HG03520 (cell line): ENCODE results near the gene CAPN8.

Experiments used
- ATAC-seq: cut with Tn5 transposase; IDR thresholded peaks from one replicate; pipeline ENCODE4 v1.9.1; 2021; ENCODE audit warnings: mild to moderate bottlenecking, moderate library complexity; ENCODE audit not compliant: unreplicated experiment

The CAPN8 gene

DNA sequence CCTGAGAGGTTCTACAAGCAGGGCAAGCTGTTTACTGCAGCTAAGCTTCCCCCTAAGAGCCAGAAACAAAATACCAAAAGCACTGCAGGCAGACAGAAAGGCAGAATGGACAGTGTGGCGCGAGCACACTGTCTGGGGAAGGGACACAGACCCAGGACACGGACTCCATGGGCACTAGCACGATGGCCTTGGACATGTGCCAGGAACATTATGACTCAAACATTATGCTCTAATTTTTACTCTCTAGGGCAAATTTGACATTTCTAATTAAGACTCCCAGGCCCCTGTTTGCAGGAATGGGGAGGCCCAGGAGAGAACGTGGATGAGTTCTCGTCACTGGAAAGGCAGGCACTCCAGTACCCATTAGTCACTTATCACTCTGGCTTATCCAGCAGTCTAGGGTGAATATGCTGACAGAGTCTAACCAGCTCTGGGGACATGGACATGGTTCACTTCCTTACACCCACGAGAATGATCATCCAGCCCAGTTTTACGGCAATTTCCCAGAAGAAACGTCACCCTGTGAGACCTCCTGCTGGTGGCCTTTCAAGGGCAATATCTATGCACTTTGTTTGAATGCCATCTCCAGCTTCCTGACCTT lies 45.1 kb downstream of the CAPN8 start:
- no peak for ATAC-seq

GRCh38 chr1:223618680-223619079 lies 46.8 kb downstream of the CAPN8 start:
- no peak for ATAC-seq

DNA sequence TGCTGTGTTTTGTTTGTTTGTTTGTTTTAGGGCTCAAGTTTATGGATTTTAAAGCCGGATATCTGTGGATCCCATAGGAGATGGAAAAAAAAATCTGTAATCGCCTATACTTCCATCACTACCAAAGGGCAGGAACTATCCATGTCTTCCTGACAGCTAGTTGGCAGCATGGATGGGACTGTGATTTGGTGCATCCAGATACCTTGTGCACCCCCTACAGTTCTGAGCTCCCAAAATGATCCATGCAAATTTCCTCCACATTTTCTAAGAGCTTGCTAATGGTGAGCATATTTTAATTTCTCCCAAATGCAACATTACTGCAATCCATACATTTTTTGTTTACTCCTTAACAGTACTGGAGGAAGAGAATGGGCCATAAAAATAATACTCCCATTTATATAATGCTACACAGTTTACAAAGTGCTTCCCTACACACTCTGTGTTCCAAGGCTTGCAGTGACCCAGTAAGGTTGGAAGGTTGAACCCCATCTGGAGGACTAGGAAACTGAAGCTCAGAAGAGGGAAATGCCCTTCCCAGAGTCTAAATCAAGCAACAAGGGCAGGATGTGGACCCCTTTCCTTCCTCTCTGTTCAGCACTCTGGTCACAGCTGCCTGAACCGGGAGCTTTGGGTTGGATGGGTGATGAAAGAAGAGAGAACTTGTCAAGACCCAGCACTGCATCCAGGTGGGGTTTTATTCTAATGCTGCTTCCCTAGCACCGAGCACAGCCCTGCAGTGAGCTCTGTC lies 48.0 kb downstream of the CAPN8 start:
- ATAC-seq = no peak

DNA sequence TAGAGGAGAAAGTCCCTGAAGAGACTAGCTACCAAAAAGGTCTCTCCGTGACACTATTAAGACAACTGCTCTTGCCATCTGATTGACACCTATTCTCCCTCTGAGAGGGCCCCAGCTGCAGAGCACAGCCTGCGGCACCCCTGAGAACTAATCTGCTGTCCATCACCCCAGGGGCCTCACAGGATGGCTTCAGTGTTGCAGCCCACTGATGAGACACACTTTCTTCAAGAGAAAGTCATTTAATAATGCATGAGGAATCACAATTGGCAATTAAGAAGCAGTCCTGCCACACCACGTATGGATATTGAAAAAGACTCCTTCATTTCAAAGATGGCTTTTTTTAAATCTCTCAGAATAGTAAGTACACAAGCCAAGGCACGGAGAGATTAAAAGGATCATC lies 48.9 kb downstream of the CAPN8 start:
- no peak for ATAC-seq

- ATAC-seq = no peak
Measured at GRCh38 chr1:223611936-223612335, 53.6 kb downstream of the CAPN8 start.

- no peak for ATAC-seq
Measured at GRCh38 chr1:223609977-223610376, 55.5 kb downstream of the CAPN8 start.

GRCh38 chr1:223609066-223609465 lies 56.4 kb downstream of the CAPN8 start:
- no peak for ATAC-seq

DNA sequence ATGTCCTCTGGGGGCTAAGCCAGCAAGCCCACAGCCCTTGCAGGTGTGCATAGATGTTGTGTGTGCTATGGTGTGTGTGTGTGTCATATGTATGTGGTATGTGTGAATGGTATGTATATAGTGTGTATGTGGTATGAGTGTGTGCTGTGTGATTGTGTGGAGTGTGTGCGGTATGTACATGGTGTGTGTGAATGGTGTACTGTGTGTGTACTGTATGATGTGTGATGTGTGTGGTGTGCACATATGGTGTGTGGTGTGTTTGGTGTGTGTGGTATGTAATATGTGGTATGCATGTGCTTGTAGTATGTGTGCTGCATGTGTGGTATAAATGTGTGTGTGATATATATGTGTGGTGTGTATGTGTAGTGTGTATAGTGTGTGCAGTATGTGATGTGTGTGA lies 107.0 kb downstream of the CAPN8 start:
- no peak for ATAC-seq

- ATAC-seq = no peak
Measured at GRCh38 chr1:223557130-223557475, 108.4 kb downstream of the CAPN8 start.

- ATAC-seq = peak; percentile 87
Measured at GRCh38 chr1:223556414-223557129, 108.9 kb downstream of the CAPN8 start.

DNA sequence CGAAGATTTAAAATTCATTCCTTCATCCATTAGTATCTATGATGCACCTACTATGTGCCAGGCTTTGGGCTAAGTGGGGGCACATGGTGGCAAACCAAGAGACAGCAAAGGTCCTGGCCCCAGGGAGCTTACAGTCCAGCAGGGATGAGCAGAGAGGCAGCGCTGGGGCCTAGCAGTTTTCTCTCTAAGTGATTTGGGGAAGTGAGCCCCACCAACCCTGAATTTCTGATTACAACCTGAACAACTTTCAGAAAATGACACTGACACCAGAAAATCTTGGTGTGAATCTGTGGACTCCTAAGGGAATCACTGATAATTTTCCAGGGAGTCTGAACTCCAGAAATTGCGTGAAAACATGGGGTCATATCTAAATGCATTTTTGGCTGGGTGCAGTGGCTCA lies 111.5 kb downstream of the CAPN8 start:
- ATAC-seq = no peak

- ATAC-seq = no peak
Measured at GRCh38 chr1:223551610-223552009, 113.9 kb downstream of the CAPN8 start.

- ATAC-seq = no peak
Measured at GRCh38 chr1:223549740-223550139, 115.8 kb downstream of the CAPN8 start.

GRCh38 chr1:223547316-223548114 lies 118.0 kb downstream of the CAPN8 start:
- no peak for ATAC-seq

GRCh38 chr1:223545343-223545742 lies 120.2 kb downstream of the CAPN8 start:
- no peak for ATAC-seq

GRCh38 chr1:223543560-223543959 lies 121.9 kb downstream of the CAPN8 start:
- no peak for ATAC-seq

DNA sequence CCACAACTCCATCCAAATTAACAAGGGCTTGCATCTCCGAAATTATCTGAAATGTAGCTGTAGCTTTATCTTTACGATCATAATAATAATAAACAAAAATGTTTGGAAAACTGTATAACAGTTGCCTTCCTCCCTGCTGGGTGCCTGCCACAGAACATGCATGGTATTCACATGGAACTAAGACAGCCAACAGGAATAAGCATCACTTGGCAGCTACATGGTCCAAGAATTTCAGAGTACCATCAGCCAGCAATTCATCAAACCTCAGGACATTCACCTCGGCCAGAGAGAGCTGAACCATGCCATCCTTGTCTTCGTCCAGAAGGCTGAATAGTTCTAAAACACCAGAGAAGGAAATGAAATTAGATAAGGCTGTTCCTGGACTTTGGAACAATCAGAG lies 122.7 kb downstream of the CAPN8 start:
- ATAC-seq = no peak

DNA sequence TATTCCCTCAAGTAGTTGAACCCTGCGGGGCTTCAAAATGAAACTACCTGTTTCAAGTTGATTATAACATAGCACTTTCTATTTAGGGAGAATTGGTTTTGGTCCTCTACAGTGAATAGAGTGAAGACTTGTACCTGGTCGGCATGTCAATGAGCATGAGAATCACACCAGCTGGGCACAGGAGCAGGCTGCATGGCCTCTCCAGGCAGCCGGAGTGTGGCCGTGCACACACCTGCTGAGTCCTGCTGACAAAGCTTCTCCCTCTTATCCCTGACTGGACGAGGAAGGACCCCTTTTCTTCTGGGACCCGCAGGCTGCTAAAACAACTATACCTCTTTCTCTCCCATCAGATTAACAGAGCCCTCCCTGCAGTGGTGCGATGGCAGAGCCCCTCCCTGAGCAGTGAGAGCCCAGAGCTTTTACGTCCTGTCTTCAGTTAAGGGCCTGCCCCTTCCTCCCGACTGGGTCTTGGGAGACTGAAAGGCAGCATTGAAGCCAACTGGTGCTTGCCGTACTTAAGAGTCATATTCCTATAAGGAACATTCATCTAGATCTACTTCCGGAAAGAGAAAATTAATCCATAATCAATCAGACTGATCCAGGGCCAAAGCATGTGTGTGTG lies 124.9 kb downstream of the CAPN8 start:
- no peak for ATAC-seq

- ATAC-seq = no peak
Measured at GRCh38 chr1:223539750-223540149, 125.8 kb downstream of the CAPN8 start.

DNA sequence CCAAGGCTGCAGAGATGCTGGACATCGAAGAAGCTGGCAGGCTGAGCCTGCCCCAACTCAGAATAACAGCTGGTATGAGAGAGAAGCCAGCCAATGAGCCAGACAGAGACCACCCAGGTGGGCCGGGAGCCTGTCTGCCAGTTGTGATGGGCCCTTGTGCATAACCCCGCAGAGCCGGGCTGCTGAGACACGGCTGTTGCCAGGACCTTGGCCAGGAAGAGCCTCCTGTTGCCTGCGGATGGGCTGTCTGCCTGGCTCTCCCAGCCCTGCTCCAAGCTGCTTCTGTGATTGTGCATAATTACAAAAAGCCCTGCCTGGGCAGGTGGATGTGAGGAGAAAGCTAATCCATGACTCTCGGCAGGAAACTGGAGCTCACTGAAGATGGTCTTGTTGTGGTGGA lies 126.5 kb downstream of the CAPN8 start:
- ATAC-seq = no peak

DNA sequence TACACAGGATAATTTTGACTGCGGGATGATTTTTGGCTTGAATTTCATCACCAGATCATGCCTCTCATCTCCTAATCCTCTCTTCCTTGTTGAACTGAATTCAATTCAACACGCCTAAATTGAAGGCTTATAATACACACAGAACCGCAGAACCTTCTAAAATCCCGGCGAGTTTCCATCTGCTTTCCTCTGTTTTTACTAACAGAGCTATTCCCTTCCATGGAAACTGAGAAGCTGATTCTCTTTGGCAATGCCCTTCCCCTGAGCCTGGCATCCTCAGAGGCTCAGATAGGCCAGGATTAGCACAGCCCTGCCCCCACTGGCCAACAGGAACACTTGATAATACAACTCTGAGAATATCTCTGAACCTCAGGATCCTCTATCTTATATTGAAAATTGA lies 130.2 kb downstream of the CAPN8 start:
- ATAC-seq = no peak
